CD14-positive monocyte (primary cell): ENCODE results near the gene MANF. TPM values are rescaled to one million over a fixed set of nuclear protein-coding genes. Genes with fewer than 3 reads are reported as not detected.

ENCODE experiments used
- DNase-seq, 3 donors: peaks; one replicate each; pipeline ENCODE4 v3.0.0-alpha.2; 2011 to 2022
- H2AFZ ChIP-seq: 2 replicates; pipeline ENCODE4 v1.6.0; 2012; ENCODE audit warnings: mild to moderate bottlenecking, low read depth, low read length, inconsistent platforms; ENCODE audit not compliant: insufficient read depth, poor library complexity, severe bottlenecking
- H3K27ac ChIP-seq, 2 donors: 1 replicate in 1 of 2; 2 replicates in 1 of 2; pipeline ENCODE4 v1.5.1; 2012 to 2013; ENCODE audit warnings: low read length in 2 of 2, control low read depth in 1 of 2, inconsistent platforms in 1 of 2, low read depth in 1 of 2, mild to moderate bottlenecking in 1 of 2
- H3K27me3 ChIP-seq, 2 donors: one replicate each; pipeline versions ENCODE4 v1.6.0 to v1.6.1; 2011 to 2013; ENCODE audit warnings: low read length in 2 of 2; ENCODE audit not compliant: control insufficient read depth in 2 of 2, insufficient read depth in 2 of 2
- H3K36me3 ChIP-seq, 2 donors: replicated peaks in 1 of 2; 1 replicate in 1 of 2; 2 replicates in 1 of 2; pipeline versions ENCODE4 v1.5.1 to v1.6.1; 2012 to 2013; ENCODE audit warnings: low read length in 2 of 2, control low read depth in 1 of 2, inconsistent platforms in 1 of 2, mild to moderate bottlenecking in 1 of 2; ENCODE audit not compliant: insufficient read depth in 2 of 2, control insufficient read depth in 1 of 2
- H3K4me1 ChIP-seq, 2 donors: 1 replicate in 1 of 2; 2 replicates in 1 of 2; pipeline versions ENCODE4 v1.5.1 to v1.6.1; 2012 to 2013; ENCODE audit warnings: low read length in 2 of 2, control low read depth in 1 of 2, inconsistent platforms in 1 of 2, mild to moderate bottlenecking in 1 of 2, moderate library complexity in 1 of 2; ENCODE audit not compliant: insufficient read depth in 2 of 2, control insufficient read depth in 1 of 2
- H3K4me2 ChIP-seq: replicated peaks from 2 replicates; pipeline ENCODE3; 2012; ENCODE audit warnings: low read length, moderate library complexity, mild to moderate bottlenecking; ENCODE audit not compliant: poor library complexity, severe bottlenecking; ENCODE audit errors: extremely low read depth
- H3K4me3 ChIP-seq, 3 experiments: fragments of 200-600 bp in 1 of 3; sonication (generic) in 1 of 3; replicated peaks in 1 of 3; 1 replicate in 2 of 3; 2 replicates in 1 of 3; pipeline ENCODE4 v1.5.1; 2011 to 2013; ENCODE audit warnings: low read length in 3 of 3, mild to moderate bottlenecking in 3 of 3, control low read depth in 2 of 3, low read depth in 2 of 3, inconsistent platforms in 1 of 3, moderate library complexity in 1 of 3
- H3K79me2 ChIP-seq: 2 replicates; pipeline ENCODE4 v1.6.0; 2012; ENCODE audit warnings: mild to moderate bottlenecking, control low read depth, inconsistent platforms, low read length, moderate library complexity; ENCODE audit not compliant: insufficient read depth
- H3K9ac ChIP-seq: 2 replicates; pipeline ENCODE4 v1.6.0; 2017; ENCODE audit warnings: low read length, mild to moderate bottlenecking; ENCODE audit not compliant: insufficient read depth, poor library complexity, severe bottlenecking
- H3K9me3 ChIP-seq, 2 donors: replicated peaks in 1 of 2; 1 replicate in 1 of 2; 2 replicates in 1 of 2; pipeline versions ENCODE4 v1.5.1 to v1.6.1; 2012 to 2013; ENCODE audit warnings: low read length in 2 of 2, control low read depth in 1 of 2; ENCODE audit not compliant: control insufficient read depth in 1 of 2, insufficient read depth in 1 of 2
- H4K20me1 ChIP-seq: 2 replicates; pipeline ENCODE4 v1.6.0; 2012; ENCODE audit warnings: mild to moderate bottlenecking, low read length, control low read depth, moderate library complexity; ENCODE audit not compliant: insufficient read depth
- H3K27ac Mint-ChIP-seq, 7 donors: one replicate each; pipeline ENCODE4 v1.8.0; 2020; ENCODE audit warnings: mild to moderate bottlenecking in 7 of 7, mixed read lengths in 7 of 7, moderate library complexity in 6 of 7, inconsistent platforms in 2 of 7
- H3K27me3 Mint-ChIP-seq, 3 donors: one replicate each; pipeline ENCODE4 v1.8.0; 2021 to 2022; ENCODE audit warnings: low read depth in 3 of 3, mild to moderate bottlenecking in 3 of 3, mixed read lengths in 3 of 3, moderate library complexity in 3 of 3, inconsistent platforms in 1 of 3
- H3K36me3 Mint-ChIP-seq, 2 donors: one replicate each; pipeline ENCODE4 v1.8.0; 2020; ENCODE audit warnings: mixed read lengths in 2 of 2, inconsistent platforms in 1 of 2, mild to moderate bottlenecking in 1 of 2
- H3K4me1 Mint-ChIP-seq: one replicate; pipeline ENCODE4 v1.8.0; 2020; ENCODE audit warnings: mild to moderate bottlenecking, mixed read lengths
- H3K4me3 Mint-ChIP-seq, 2 donors: one replicate each; pipeline ENCODE4 v1.8.0; 2020; ENCODE audit warnings: mild to moderate bottlenecking in 2 of 2, mixed read lengths in 2 of 2, moderate library complexity in 1 of 2
- H3K9me3 Mint-ChIP-seq, 7 donors: one replicate each; pipeline ENCODE4 v1.8.0; 2020 to 2022; ENCODE audit warnings: mixed read lengths in 7 of 7, mild to moderate bottlenecking in 6 of 7, moderate library complexity in 6 of 7, inconsistent platforms in 2 of 7
- WGBS: methylation state at CpG from one replicate; pipeline ENCODE4 v1.1.5; 2013; ENCODE audit warnings: missing lambda C conversion rate; ENCODE audit not compliant: insufficient coverage; 5-methylcytosine and 5-hydroxymethylcytosine counted together
- intact Hi-C, 2 donors: fragments of 100-400 bp; cut with micrococcal nuclease; formaldehyde crosslinking; loops; one replicate each; pipeline versions ENCODE4 v1.15.0 to v1.15.1; 2023
- polyA plus RNA-seq, 3 donors: library from polyadenylated mRNA; depleted of rRNA in 1 of 3; unstranded in 2 of 3; stranded (reverse) in 1 of 3; fragments of 300-500 nt in 2 of 3; fragments of >200 nt in 1 of 3; fragmentation: Illumina TruSeq in 2 of 3; gene quantifications; 1 replicate in 2 of 3; 2 replicates in 1 of 3; pipeline ENCODE4 v1.2.3, GENCODE V29; 2012 to 2021
- TF ChIP-seq, protein P1 (sequence below): fragments of 200-600 bp; IDR thresholded peaks from one replicate; pipeline ENCODE4 v1.8.0; 2022; ENCODE audit warnings: antibody characterized with exemption, mild to moderate bottlenecking

The MANF gene
- polyA plus RNA-seq, 3 donors = 14.1 to 30.2 (median 23.6) TPM

DNA sequence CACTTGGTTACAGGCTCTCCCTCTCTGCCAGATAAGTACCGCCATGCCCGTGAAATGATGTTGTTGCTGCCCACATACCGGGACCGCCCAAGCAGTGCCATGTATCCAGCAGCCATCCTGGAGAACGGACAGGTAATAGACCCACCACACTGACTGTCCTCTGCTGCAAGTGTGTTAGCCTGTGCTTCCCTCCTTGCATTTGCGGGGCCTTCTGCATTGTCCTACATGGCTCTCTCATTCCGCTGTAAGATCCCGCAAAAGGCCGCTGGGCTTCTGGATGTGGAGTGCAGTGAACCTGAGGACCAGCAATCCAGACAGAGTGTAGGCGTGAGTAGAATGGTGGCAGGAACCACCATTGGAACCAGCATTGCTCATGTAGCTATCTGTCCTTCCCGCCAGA lies 10.6 kb upstream of the MANF start:
- no peak overlapping the region for H3K4me2 ChIP-seq
- no peaks in the 10 kb centered on the region for H4K20me1 ChIP-seq
- no peaks in the 10 kb centered on the region for H3K9me3 Mint-ChIP-seq
- H3K27me3 Mint-ChIP-seq = peaks cover 3 to 8% (median 7%) of the 10 kb centered on the region in 3 donors
- DNase-seq = no peak
- H3K4me1 Mint-ChIP-seq = peaks cover 9% of the 10 kb centered on the region
- no peaks in the 10 kb centered on the region for H3K4me1 ChIP-seq
- H3K36me3 ChIP-seq = no peaks in the 10 kb centered on the region
- H3K9me3 ChIP-seq = no peaks in the 10 kb centered on the region
- no peaks in the 10 kb centered on the region for H3K36me3 Mint-ChIP-seq
- H3K4me3 ChIP-seq = no peak overlapping the region
- H3K79me2 ChIP-seq = no peaks in the 10 kb centered on the region
- H3K27me3 ChIP-seq = no peaks in the 10 kb centered on the region
- no peak overlapping the region for H2AFZ ChIP-seq
- intact Hi-C loops = loop anchor here in 1 of 2 donors (5.0 to 10.0 kb wide), 2 partner anchors 277 to 400 kb away; no protein-coding TSS in a partner anchor
- H3K27ac ChIP-seq = no peak overlapping the region
- whole genome bisulfite sequencing = 98% methylated on average over 7 of the region's 11 CpGs
- TF ChIP-seq, protein P1, sequence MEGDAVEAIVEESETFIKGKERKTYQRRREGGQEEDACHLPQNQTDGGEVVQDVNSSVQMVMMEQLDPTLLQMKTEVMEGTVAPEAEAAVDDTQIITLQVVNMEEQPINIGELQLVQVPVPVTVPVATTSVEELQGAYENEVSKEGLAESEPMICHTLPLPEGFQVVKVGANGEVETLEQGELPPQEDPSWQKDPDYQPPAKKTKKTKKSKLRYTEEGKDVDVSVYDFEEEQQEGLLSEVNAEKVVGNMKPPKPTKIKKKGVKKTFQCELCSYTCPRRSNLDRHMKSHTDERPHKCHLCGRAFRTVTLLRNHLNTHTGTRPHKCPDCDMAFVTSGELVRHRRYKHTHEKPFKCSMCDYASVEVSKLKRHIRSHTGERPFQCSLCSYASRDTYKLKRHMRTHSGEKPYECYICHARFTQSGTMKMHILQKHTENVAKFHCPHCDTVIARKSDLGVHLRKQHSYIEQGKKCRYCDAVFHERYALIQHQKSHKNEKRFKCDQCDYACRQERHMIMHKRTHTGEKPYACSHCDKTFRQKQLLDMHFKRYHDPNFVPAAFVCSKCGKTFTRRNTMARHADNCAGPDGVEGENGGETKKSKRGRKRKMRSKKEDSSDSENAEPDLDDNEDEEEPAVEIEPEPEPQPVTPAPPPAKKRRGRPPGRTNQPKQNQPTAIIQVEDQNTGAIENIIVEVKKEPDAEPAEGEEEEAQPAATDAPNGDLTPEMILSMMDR = no peak
- H3K27ac Mint-ChIP-seq = peak overlapping the region in 1 of 7 donors; percentile 42
- H3K4me3 Mint-ChIP-seq = no peak overlapping the region
- no peak overlapping the region for H3K9ac ChIP-seq

DNA sequence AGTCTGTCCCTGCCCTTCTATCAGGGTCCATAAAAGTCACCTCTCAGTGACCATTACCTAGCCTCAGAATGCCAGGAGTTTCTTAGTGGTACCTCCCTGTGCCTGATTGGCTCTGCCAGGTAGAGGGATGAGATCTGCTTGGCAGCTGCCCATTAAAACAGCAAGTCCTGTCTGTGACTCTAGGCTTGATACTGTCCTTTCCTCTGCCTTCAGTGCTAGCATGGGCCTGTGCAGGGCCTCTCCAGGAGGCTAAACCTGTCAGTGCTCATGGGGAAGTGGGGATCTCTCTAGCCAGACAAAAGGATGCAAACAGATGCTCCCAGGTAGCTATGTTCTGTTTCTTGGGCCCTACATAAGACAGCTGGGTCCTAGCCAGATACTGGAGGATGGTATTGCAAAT lies 10.0 kb upstream of the MANF start:
- Mint-ChIP-seq H3K9me3 (no peaks in the 10 kb centered on the region), H3K27ac (no peak overlapping the region), H3K36me3 (no peaks in the 10 kb centered on the region), H3K27me3 (peaks cover 3 to 11% (median 8%) of the 10 kb centered on the region in 3 donors), H3K4me1 (peaks cover 10% of the 10 kb centered on the region), H3K4me3 (no peak overlapping the region)
- Histone ChIP-seq H3K4me1 (no peaks in the 10 kb centered on the region), H4K20me1 (no peaks in the 10 kb centered on the region), H3K4me3 (no peak overlapping the region), H2AFZ (no peak overlapping the region), H3K9ac (no peak overlapping the region), H3K4me2 (no peak overlapping the region), H3K27me3 (no peaks in the 10 kb centered on the region), H3K27ac (no peak overlapping the region), H3K36me3 (no peaks in the 10 kb centered on the region), H3K9me3 (no peaks in the 10 kb centered on the region), H3K79me2 (no peaks in the 10 kb centered on the region)
- DNase-seq = no peak
- TF ChIP-seq, protein P1 = no peak
- intact Hi-C loops = loop anchor here in 1 of 2 donors (10.0 kb wide), 1 partner anchor 400 kb away; no protein-coding TSS in a partner anchor
